ENCODE measurements around the gene VPS13D.

Gene VPS13D

DNA sequence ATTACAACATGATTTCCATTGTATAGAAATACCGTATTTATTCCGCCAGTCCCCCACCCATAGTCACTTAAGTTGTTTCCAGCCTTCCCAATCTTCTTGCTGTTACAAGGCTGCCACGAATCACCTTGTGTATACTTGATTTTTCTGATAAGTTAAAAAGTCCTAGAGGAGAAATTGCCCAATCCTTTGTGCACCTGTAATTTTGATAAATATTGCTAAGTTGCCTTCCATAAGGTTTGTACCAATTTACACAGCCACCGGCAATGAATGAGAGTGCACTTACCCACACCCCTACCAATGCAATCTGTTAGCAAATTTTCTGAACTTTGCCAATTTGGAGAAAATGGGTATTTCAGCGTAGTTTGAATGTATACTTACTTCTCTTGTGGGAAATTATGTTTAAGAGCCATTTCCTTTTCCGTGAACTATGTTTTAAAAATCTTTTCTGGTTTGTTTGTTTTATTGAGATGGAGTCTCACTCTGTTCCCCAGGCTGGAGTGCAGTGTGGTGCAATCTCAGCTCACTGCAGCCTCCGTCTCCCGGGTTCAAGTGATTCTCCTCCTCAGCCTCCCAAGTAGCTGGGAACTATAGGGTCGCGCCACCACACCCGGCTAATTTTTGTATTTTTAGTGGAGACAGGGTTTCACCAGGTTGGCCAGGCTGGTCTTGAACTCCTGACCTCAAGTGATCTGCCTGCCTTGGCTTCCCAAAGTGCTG, 300.8 kb downstream of the VPS13D start:
- Histone ChIP-seq H3K9me2 (replicated peaks; ENCODE audit: insufficient read depth, low read length) (no peaks in the 10 kb centered on the region), H3K9me3 (replicated peaks; ENCODE audit: insufficient read depth, low read length) (no peaks in the 10 kb centered on the region), H3K79me2 (ENCODE audit: low read length) (no peaks in the 10 kb centered on the region), H4K20me1 (ENCODE audit: insufficient read depth, low read length) (no peaks in the 10 kb centered on the region), H3K27ac (ENCODE audit: low read length) (no peak overlapping the region), H3K4me2 (ENCODE audit: low read depth, low read length) (no peak overlapping the region), H3K4me1 (ENCODE audit: low read length) (no peaks in the 10 kb centered on the region), H3F3A (ENCODE audit: insufficient read depth, low read length) (no peaks in the 10 kb centered on the region), H3K4me3 (ENCODE audit: low read length) (no peak overlapping the region), H2AFZ (ENCODE audit: low read length) (no peak overlapping the region), H3K36me3 (replicated peaks; ENCODE audit: insufficient read depth, low read length) (no peaks in the 10 kb centered on the region), H3K9ac (ENCODE audit: low read length) (no peak overlapping the region), H3K27me3 (replicated peaks; ENCODE audit: insufficient read depth, low read length) (no peaks in the 10 kb centered on the region)
- TF ChIP-seq, protein P1, sequence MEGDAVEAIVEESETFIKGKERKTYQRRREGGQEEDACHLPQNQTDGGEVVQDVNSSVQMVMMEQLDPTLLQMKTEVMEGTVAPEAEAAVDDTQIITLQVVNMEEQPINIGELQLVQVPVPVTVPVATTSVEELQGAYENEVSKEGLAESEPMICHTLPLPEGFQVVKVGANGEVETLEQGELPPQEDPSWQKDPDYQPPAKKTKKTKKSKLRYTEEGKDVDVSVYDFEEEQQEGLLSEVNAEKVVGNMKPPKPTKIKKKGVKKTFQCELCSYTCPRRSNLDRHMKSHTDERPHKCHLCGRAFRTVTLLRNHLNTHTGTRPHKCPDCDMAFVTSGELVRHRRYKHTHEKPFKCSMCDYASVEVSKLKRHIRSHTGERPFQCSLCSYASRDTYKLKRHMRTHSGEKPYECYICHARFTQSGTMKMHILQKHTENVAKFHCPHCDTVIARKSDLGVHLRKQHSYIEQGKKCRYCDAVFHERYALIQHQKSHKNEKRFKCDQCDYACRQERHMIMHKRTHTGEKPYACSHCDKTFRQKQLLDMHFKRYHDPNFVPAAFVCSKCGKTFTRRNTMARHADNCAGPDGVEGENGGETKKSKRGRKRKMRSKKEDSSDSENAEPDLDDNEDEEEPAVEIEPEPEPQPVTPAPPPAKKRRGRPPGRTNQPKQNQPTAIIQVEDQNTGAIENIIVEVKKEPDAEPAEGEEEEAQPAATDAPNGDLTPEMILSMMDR (IDR thresholded peaks at IDR 0.05; ENCODE audit: low read length), result no peak
- TF ChIP-seq EZH2phosphoT487 (IDR thresholded peaks at IDR 0.05; ENCODE audit: low read length), result no peak
- no peak for TF ChIP-seq EZH2 (optimal IDR thresholded peaks at IDR 0.05; ENCODE audit: low read depth, low read length)
- no peak for DNase-seq

- Histone ChIP-seq H4K20me1 (ENCODE audit: insufficient read depth, low read length) (no peaks in the 10 kb centered on the region), H3K9ac (ENCODE audit: low read length) (no peak overlapping the region), H3F3A (ENCODE audit: insufficient read depth, low read length) (no peaks in the 10 kb centered on the region), H3K4me3 (ENCODE audit: low read length) (no peak overlapping the region), H3K4me2 (ENCODE audit: low read depth, low read length) (no peak overlapping the region), H3K9me3 (replicated peaks; ENCODE audit: insufficient read depth, low read length) (no peaks in the 10 kb centered on the region), H3K4me1 (ENCODE audit: low read length) (no peaks in the 10 kb centered on the region), H2AFZ (ENCODE audit: low read length) (no peak overlapping the region), H3K27ac (ENCODE audit: low read length) (no peak overlapping the region), H3K36me3 (replicated peaks; ENCODE audit: insufficient read depth, low read length) (no peaks in the 10 kb centered on the region), H3K27me3 (replicated peaks; ENCODE audit: insufficient read depth, low read length) (no peaks in the 10 kb centered on the region), H3K79me2 (ENCODE audit: low read length) (no peaks in the 10 kb centered on the region), H3K9me2 (replicated peaks; ENCODE audit: insufficient read depth, low read length) (no peaks in the 10 kb centered on the region)
- DNase-seq, result no peak
- TF ChIP-seq, protein P1 (IDR thresholded peaks at IDR 0.05; ENCODE audit: low read length), result no peak
- TF ChIP-seq EZH2 (optimal IDR thresholded peaks at IDR 0.05; ENCODE audit: low read depth, low read length) (no peak), EZH2phosphoT487 (IDR thresholded peaks at IDR 0.05; ENCODE audit: low read length) (no peak)
Measured at GRCh38 chr1:12531179-12531499, 301.3 kb downstream of the VPS13D start.

- Histone ChIP-seq H2AFZ (ENCODE audit: low read length) (no peak overlapping the region), H3F3A (ENCODE audit: insufficient read depth, low read length) (no peaks in the 10 kb centered on the region), H3K9me2 (replicated peaks; ENCODE audit: insufficient read depth, low read length) (no peaks in the 10 kb centered on the region), H3K27me3 (replicated peaks; ENCODE audit: insufficient read depth, low read length) (no peaks in the 10 kb centered on the region), H3K79me2 (ENCODE audit: low read length) (no peaks in the 10 kb centered on the region), H3K36me3 (replicated peaks; ENCODE audit: insufficient read depth, low read length) (no peaks in the 10 kb centered on the region), H3K9me3 (replicated peaks; ENCODE audit: insufficient read depth, low read length) (no peaks in the 10 kb centered on the region), H4K20me1 (ENCODE audit: insufficient read depth, low read length) (no peaks in the 10 kb centered on the region), H3K4me3 (ENCODE audit: low read length) (no peak overlapping the region), H3K9ac (ENCODE audit: low read length) (no peak overlapping the region), H3K4me1 (ENCODE audit: low read length) (no peaks in the 10 kb centered on the region), H3K27ac (ENCODE audit: low read length) (no peak overlapping the region), H3K4me2 (ENCODE audit: low read depth, low read length) (no peak overlapping the region)
- no peak for DNase-seq
- TF ChIP-seq, protein P1 (IDR thresholded peaks at IDR 0.05; ENCODE audit: low read length), result no peak
- no peak for TF ChIP-seq EZH2 (optimal IDR thresholded peaks at IDR 0.05; ENCODE audit: low read depth, low read length)
- no peak for TF ChIP-seq EZH2phosphoT487 (IDR thresholded peaks at IDR 0.05; ENCODE audit: low read length)
Measured at GRCh38 chr1:12532405-12533315, 302.8 kb downstream of the VPS13D start.
